Stimulated activated CD8-positive, alpha-beta memory T cell treated with anti-CD3 and anti-CD28 coated beads, Interleukin-15, amount 100 ng/mL, for 24 hours (primary cell): ENCODE data around the gene TSPEAR.
A peak's percentile ranks its signal among the peaks of the same experiment; 100 is the strongest.
"Not testable (repeated sequence)": the region's sequence is repeated elsewhere in the genome, so short reads cannot be mapped to it uniquely, and the experiment has no call there.

ENCODE experiments used
- DNase-seq: peaks from one replicate; pipeline ENCODE4 v3.0.0-alpha.2; 2020; ENCODE audit warnings: low read depth

The TSPEAR gene

DNA sequence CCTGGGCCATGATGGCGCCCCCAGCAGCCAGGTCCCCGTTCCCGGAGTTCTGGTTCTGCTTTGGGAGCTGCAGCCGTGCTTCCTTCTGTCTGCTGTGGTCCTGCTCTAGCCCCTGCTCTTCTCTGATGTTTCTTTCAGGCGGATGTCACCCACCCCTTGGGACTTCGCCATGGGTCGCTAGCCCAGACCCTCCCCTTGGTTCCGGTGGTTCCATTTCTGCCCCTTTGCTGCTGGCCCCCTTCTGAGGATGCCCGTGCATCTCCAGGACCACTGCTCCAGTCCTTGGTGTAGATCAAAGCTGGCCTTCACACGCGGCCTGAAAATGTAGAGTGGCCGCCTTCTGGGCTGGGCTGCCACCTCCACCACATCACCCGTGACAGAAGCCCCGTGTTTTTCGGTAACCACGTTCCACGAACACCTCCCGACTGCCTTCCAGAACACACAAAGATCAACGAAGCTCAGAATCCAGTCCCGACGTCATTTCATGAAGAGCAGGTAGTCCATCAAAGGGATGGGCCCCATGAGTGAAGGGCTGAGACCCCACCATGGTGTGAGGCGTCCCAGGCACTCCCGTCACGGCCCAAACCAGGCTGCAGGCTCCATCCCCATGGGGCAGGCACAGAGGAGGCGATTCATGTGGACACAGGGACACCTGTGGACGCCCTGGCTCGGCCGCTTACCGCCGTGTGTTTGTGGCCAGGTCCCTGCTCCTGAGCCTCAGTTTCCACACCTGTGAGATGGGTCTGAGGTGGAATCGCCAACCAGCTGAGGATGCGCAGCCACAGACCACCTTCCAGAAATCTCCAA, 195.8 kb downstream of the TSPEAR start:
- no peak for DNase-seq

DNA sequence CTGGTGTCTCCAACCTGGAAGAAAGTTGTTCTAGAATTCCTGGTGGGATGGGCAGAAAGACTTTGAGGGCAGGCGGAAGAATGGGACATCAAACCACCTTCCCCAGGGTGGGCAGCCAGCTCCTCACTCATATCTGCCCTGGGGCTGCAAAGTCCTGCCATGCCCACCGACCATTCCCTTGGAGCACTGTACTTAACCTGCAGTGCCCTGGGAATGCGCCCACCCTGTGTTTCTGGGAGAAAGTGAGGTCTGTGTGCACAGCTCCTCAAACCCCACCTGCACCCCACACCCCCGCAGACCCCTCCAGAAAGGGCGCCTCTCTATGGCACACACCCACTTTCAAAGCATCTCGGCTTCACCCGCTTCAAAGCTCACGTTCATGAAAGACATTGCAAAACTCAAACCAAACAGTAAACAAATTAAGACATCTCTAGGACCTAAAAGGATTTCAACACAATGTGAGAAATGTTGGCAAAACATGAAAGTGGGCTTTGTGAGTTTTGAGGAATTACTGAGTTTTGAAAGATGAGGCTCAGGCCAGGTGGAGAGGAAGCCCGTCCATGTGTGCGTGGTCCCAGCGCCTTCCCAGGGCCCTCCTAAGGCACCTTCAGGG, 196.5 kb downstream of the TSPEAR start:
- DNase-seq = no peak

- DNase-seq = no peak
Measured at GRCh38 chr21:44514218-44514520, 197.2 kb downstream of the TSPEAR start.

GRCh38 chr21:44513389-44514217, 197.8 kb downstream of the TSPEAR start:
- no peak for DNase-seq

GRCh38 chr21:44512496-44513388, 198.6 kb downstream of the TSPEAR start:
- no peak for DNase-seq

GRCh38 chr21:44511938-44512275, 199.5 kb downstream of the TSPEAR start:
- DNase-seq = no peak

DNA sequence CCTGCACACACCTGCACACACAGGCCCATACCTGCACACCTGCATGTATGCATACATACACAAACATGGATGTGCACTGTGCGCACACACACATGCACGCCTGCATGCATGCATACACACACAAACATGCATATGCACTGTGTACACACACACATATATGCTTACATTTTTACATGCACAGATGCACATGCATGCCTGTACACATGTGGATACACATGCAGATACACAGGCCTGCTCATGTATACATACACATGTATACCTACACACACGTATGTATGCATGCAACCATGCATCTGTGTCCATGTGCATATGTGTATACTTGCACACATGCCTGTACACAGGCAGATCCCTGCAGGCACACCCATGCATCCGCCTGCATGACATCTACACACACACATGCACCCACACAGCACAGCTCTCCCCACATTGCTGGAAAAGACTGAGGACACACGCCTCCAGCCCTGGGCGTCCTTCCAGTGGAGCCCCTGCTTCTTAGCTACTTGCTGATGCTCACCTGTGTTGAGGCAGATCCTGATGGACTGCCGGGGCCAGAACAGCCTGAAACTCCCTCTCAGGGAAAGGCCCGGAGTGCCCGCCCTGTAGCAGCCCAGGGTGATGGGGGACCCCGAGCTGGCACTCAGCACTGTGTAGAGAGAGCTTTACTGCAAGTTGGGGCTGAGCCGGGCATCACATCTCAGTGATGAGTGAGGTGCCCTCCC, 200.0 kb downstream of the TSPEAR start:
- no peak for DNase-seq

DNA sequence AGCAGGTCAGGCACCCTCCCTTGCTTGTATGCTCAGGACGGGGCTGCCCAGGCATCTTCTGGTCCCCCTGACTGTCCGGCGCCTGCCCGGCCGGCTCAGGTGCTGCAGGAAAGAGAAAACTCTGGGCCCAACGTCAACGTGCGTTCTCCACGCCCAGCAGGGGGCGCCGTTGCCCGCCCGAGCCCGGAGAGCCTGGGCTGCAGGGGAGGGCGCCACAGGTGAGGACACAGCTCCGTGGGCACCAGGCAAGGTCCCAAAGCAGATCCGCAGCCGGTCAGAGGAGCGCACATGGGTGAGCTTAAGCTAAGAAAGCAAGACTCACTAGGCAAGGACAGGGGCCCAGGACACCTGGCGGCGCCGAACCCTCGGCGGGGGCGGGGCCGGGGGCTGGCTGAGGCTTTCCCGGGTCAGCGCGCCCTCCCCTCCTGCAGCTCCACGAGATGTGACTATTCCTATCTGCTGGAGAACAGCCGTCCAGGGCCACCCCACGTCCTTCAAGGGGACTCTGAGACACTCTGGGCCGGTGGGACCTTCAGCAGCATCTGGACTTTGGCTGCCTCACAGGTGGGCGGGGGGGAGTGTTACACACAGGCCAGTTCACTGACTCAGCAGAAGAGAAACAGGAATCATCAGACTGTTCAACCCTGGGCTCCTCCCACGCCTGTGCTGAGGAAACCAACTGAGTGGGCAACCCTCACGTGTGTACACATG, 200.7 kb downstream of the TSPEAR start:
- peak; percentile 73 for DNase-seq

DNA sequence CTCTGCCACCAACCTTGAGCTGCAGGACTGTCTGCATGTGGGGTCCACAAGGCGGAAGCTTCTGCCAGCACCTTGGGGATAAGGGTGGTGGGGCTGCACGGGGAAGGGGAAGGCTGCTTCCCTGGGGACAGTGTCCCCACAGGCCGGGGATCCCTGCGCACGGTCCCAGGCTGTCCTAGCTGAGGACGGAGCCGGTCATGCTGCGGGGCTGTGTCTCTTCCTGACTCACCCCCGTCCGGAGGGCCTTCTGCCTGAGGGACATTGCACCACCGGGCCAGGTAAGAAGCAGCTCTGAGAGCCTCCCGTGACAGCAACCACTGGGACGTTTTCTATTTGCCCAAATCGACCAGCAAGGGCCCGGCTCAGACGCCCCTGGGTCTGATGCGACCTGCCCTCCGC, 201.3 kb downstream of the TSPEAR start:
- no peak for DNase-seq

DNA sequence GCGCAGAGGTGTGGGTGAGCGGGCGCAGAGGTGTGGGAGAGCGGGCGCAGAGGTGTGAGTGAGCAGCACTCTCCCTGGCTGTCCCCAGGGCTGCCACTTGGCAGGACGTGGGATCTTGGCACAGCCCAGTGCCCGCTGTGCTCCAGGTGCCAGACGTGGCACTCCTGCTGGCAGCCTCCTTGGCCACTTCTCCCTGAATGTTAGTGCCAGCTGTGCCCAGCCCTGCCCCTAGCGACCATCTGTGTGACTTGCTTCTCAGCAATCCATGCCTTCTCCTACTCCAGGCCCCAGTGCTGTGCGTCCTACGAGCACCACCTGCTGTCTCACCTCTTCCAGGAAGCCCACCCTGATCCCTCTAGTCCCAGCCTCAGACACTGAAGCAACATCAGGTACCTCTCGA, 201.8 kb downstream of the TSPEAR start:
- no peak for DNase-seq

DNA sequence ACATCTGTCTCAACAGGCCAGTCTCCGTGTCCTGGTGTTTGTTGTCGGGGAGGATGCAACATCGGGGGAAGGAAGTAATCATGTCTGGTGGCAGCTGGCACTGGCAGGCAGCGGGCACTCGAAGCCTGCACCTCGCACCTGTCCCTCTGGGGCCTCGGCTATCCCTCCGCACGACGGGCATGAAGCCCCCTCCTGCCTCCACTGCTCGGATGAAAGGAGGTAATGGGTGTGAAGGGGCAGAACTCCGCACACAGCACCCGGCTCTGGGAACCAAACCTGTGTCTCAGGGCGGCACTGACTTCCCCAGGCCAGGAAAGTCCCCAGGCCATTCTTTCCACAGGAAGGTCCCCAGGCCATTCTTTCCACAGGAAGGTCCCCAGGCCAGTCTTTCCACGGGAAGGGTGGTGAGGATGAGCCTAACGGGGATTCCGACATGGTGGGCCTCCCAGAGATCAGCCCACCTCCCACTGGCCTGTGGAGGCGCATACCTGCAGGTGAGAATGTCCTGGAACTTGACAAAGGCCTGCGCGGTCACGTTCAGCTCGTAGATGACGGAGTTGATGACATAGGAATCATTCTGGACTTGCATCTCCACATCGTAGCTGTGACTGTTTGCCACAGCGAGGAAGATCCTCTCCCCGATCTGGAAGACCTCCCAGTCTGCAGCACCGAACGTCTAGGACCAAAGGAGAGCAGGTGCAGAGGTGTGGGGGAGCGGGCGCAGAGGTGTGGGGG, 202.5 kb downstream of the TSPEAR start:
- no peak for DNase-seq

DNA sequence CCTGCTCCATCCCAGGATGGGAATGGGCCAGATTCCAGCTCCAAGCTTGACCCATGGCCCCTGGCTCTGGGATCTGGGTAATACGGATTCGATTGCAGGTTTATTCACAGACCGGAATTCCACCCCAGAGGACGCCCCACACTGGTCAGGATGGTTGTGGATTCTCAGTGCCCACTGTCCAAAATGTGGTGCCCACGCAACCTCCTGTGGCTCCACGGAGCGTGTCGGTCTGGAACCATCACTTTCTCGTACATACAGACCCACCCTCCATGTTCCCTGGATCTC, 203.0 kb downstream of the TSPEAR start:
- DNase-seq = no peak

DNA sequence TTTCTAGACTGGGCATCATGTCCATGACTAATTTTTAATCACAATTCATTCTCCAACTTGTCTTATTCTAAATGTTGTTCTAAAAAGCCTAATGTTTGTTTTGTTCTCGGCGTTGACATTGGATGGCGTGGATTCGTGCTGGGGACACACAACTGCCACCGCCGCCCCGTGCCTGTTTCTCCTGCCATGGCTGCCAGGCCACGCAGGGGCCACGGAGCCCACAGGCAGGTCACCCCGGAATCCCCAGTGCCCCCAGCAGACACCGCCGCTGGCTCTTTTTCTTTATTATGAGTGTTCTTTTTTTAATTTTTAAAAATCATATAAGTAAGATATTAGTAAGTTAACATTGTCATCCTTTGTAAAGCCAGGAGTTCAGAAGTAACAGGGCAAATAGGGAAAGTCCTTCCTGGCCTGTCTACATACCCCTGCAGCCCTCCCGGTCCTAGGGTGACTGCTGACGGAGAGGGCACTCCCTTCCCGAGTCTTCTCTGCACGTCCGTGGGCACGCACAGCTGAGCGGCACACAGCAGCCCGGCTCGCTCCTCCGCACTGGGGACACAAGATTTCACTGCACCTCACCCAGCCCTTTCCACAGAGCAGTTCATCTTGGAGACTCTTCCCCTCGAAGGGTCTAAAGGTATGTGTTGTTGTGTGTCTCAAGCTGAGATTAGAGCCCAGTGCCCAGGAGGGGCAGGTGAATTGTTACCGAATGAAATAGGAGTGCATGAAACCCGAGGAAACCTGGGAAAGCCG, 203.5 kb downstream of the TSPEAR start:
- no peak for DNase-seq

- no peak for DNase-seq
Measured at GRCh38 chr21:44506279-44507255, 204.8 kb downstream of the TSPEAR start.

DNA sequence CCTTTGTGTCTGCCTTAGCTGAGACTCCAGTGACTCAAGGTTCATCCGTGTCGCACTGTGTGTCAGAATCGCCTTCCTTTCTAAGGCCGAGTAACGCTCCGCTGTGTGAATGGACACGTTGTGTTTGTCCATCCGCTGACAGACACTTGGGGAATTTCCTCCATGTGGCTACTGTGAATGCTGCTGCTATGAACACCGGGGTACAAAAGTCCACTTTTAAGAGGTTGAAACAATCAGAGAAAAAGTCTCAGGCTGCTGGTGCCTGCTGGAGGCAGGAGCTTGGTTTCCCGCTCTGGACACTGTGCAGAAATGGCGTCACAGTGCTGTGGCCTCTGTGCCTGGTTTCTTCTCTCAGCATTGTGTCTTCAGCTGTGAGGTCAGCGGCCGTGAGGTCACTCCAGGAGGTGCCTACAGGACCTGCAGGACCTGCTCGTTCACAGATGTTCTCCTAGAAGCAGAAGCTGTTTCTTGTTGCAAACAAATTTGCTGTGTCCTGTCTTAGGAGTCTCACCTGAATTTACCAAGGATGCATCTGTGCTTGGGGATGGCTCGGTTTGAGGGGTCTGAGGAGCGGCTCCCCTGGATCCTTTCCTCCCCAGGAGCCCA, 205.6 kb downstream of the TSPEAR start:
- no peak for DNase-seq

DNA sequence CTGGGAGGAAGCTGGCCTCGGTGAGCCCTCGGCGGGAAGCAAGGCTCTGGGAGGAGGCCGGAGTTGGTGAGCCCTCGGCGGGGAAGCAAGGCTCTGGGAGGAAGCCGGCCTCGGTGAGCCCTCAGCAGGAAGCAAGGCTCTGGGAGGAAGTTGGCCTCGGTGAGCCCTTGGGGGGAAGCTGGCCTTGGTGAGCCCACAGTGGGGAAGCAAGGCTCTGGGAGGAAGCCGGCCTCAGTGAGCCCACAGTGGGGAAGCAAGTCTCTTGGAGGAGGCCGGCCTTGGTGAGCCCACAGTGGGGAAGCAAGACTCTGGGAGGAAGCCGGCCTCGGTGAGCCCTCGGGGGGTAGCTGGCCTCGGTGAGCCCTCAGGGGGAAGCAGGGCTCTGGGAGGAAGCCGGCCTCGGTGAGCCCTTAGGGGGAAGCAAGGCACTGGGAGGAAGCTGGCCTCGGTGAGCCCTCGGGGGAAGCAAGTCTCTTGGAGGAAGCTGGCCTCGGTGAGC, 207.4 kb downstream of the TSPEAR start:
- no peak for DNase-seq

- not testable (repeated sequence) for DNase-seq
Measured at GRCh38 chr21:44503006-44503889, 208.1 kb downstream of the TSPEAR start.
